ENCODE measurements around the gene PCDH9.

Gene PCDH9

DNA sequence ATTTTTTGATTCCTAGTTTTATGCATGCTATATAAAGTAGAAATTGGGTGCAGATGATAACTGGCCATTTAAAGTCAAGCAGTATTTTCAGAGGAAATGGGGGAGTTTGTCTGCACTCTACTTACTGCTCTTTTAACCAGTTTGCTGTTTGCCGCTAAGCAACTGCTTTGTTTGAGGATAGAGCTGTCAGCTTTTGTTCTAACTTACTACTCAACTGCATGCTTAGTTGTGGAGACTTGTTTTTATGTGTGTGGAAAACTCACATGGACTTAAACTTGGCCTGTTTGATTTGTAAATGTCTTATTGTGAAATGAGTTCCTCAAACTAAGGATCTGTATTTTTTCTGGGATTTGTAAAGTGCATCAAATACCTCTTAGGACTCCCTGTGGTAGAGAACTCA lies 591.1 kb downstream of the PCDH9 start:
- H2BK120ac ChIP-seq (ENCODE audit: low read depth, low read length) = no peak overlapping the region
- H3K4me3 ChIP-seq (ENCODE audit: insufficient read depth in 1 of 2, low read depth in 1 of 2, low read length in 2 of 2) = no peak overlapping the region
- H2AK5ac ChIP-seq (ENCODE audit: low read length, severe bottlenecking) = no peak overlapping the region
- no peaks in the 10 kb centered on the region for H3K9me3 ChIP-seq (ENCODE audit: control insufficient read depth, low read length)
- no peaks in the 10 kb centered on the region for H3K36me3 ChIP-seq (ENCODE audit: control insufficient read depth in 1 of 2, insufficient read depth in 2 of 2, low read depth in 1 of 2, low read length in 2 of 2)
- peaks cover 2% of the 10 kb centered on the region for H3K4me1 ChIP-seq (ENCODE audit: control insufficient read depth, insufficient read depth, low read depth, low read length)
- H3K27me3 ChIP-seq (ENCODE audit: control insufficient read depth in 1 of 2, insufficient read depth in 1 of 2, low read length in 2 of 2) = no peaks in the 10 kb centered on the region
- no peak overlapping the region for H2AFZ ChIP-seq (ENCODE audit: low read depth, low read length)
- H4K8ac ChIP-seq (ENCODE audit: low read length) = no peak overlapping the region
- no peak overlapping the region for H3K18ac ChIP-seq (ENCODE audit: low read depth in 1 of 2, low read length in 2 of 2)
- peak overlapping the region; percentile 14 for H3K27ac ChIP-seq (ENCODE audit: low read length, poor library complexity, severe bottlenecking)
- H3K9ac ChIP-seq (ENCODE audit: low read length) = no peak overlapping the region
- no peak overlapping the region for H2BK5ac ChIP-seq (ENCODE audit: low read depth, low read length, poor library complexity, severe bottlenecking)
- no peak overlapping the region for H3K14ac ChIP-seq (ENCODE audit: low read length in 2 of 2)
- no peak overlapping the region for H3K4me2 ChIP-seq (ENCODE audit: low read length, poor library complexity, severe bottlenecking)
- H3K4ac ChIP-seq (ENCODE audit: low read depth in 1 of 2, low read length in 2 of 2) = no peak overlapping the region
- no peak overlapping the region for H2BK15ac ChIP-seq (ENCODE audit: low read depth, poor library complexity, severe bottlenecking)
- no peak for DNase-seq
- H3K23ac ChIP-seq (ENCODE audit: low read length in 2 of 2) = no peak overlapping the region
- no peak overlapping the region for H4K91ac ChIP-seq (ENCODE audit: low read length)
- H2BK12ac ChIP-seq (ENCODE audit: low read length in 2 of 2) = no peak overlapping the region
- no peaks in the 10 kb centered on the region for H3K79me1 ChIP-seq (replicated peaks; ENCODE audit: low read length, poor library complexity, severe bottlenecking)
- 100% methylated on average over 1 of the region's 1 CpG for WGBS

DNA sequence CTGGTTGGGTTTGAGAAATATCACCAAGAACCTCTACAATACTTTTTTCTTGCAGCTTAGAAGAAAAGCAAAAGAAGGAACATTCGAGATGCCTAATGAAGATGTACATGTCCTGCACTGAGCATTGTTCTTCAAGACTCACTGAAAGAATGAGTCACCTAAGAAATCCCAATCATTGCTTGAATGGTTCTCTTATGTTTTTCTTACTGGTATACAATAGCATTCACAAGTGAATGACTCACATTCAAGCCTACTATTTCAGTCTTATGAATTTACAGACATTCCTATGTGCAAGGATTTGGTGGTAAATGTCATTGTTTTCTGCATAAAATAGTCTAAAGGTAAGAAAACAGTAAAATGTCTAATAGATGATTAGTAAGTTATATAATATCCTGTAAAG lies 594.6 kb downstream of the PCDH9 start:
- WGBS = 0% methylated on average over 1 of the region's 1 CpG
- Histone ChIP-seq H3K18ac (ENCODE audit: low read depth in 1 of 2, low read length in 2 of 2) (no peak overlapping the region), H4K91ac (ENCODE audit: low read length) (no peak overlapping the region), H3K36me3 (ENCODE audit: control insufficient read depth in 1 of 2, insufficient read depth in 2 of 2, low read depth in 1 of 2, low read length in 2 of 2) (no peaks in the 10 kb centered on the region), H3K9ac (ENCODE audit: low read length) (no peak overlapping the region), H3K27me3 (ENCODE audit: control insufficient read depth in 1 of 2, insufficient read depth in 1 of 2, low read length in 2 of 2) (no peaks in the 10 kb centered on the region), H2BK15ac (ENCODE audit: low read depth, poor library complexity, severe bottlenecking) (no peak overlapping the region), H3K79me1 (replicated peaks; ENCODE audit: low read length, poor library complexity, severe bottlenecking) (no peaks in the 10 kb centered on the region), H3K4me3 (ENCODE audit: insufficient read depth in 1 of 2, low read depth in 1 of 2, low read length in 2 of 2) (no peak overlapping the region), H3K27ac (ENCODE audit: low read length, poor library complexity, severe bottlenecking) (peak overlapping the region; percentile 84), H2AK5ac (ENCODE audit: low read length, severe bottlenecking) (no peak overlapping the region), H3K4me1 (ENCODE audit: control insufficient read depth, insufficient read depth, low read depth, low read length) (no peaks in the 10 kb centered on the region), H2BK5ac (ENCODE audit: low read depth, low read length, poor library complexity, severe bottlenecking) (no peak overlapping the region), H3K4me2 (ENCODE audit: low read length, poor library complexity, severe bottlenecking) (peak overlapping the region; percentile 7), H3K4ac (ENCODE audit: low read depth in 1 of 2, low read length in 2 of 2) (no peak overlapping the region), H3K9me3 (ENCODE audit: control insufficient read depth, low read length) (no peaks in the 10 kb centered on the region), H4K8ac (ENCODE audit: low read length) (no peak overlapping the region), H3K14ac (ENCODE audit: low read length in 2 of 2) (no peak overlapping the region), H3K23ac (ENCODE audit: low read length in 2 of 2) (no peak overlapping the region), H2BK120ac (ENCODE audit: low read depth, low read length) (no peak overlapping the region), H2AFZ (ENCODE audit: low read depth, low read length) (no peak overlapping the region), H2BK12ac (ENCODE audit: low read length in 2 of 2) (no peak overlapping the region)
- peak; percentile 70 for DNase-seq

DNA sequence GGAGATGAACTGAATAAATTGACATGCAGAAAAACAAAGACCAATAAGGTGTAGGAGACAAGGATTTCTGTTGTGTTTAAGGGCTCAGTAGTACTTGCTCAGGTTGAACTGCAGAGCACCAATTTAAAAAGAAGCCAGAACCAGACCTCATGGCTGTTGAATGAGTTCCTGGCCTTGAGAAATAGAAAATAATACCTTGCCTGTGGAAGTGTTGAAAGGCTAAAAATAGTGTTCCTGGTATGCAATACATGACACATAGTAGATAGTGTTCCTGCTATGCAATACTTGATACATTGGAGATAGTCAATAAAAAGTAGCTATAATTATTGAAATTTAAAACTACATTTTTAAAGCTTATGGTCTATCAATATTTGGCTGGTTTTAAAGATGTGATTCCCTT lies 595.8 kb downstream of the PCDH9 start:
- Histone ChIP-seq H3K23ac (ENCODE audit: low read length in 2 of 2) (no peak overlapping the region), H3K9me3 (ENCODE audit: control insufficient read depth, low read length) (no peaks in the 10 kb centered on the region), H3K36me3 (ENCODE audit: control insufficient read depth in 1 of 2, insufficient read depth in 2 of 2, low read depth in 1 of 2, low read length in 2 of 2) (no peaks in the 10 kb centered on the region), H2BK5ac (ENCODE audit: low read depth, low read length, poor library complexity, severe bottlenecking) (no peak overlapping the region), H2BK120ac (ENCODE audit: low read depth, low read length) (no peak overlapping the region), H3K18ac (ENCODE audit: low read depth in 1 of 2, low read length in 2 of 2) (peak overlapping the region in 1 of 2 experiments; percentile 43), H3K79me1 (replicated peaks; ENCODE audit: low read length, poor library complexity, severe bottlenecking) (no peaks in the 10 kb centered on the region), H2BK15ac (ENCODE audit: low read depth, poor library complexity, severe bottlenecking) (no peak overlapping the region), H4K8ac (ENCODE audit: low read length) (no peak overlapping the region), H3K9ac (ENCODE audit: low read length) (no peak overlapping the region), H2AFZ (ENCODE audit: low read depth, low read length) (no peak overlapping the region), H3K14ac (ENCODE audit: low read length in 2 of 2) (no peak overlapping the region), H3K4me2 (ENCODE audit: low read length, poor library complexity, severe bottlenecking) (no peak overlapping the region), H4K91ac (ENCODE audit: low read length) (no peak overlapping the region), H3K4ac (ENCODE audit: low read depth in 1 of 2, low read length in 2 of 2) (no peak overlapping the region), H3K27ac (ENCODE audit: low read length, poor library complexity, severe bottlenecking) (no peak overlapping the region), H3K4me3 (ENCODE audit: insufficient read depth in 1 of 2, low read depth in 1 of 2, low read length in 2 of 2) (no peak overlapping the region), H3K4me1 (ENCODE audit: control insufficient read depth, insufficient read depth, low read depth, low read length) (no peaks in the 10 kb centered on the region), H2BK12ac (ENCODE audit: low read length in 2 of 2) (no peak overlapping the region), H2AK5ac (ENCODE audit: low read length, severe bottlenecking) (no peak overlapping the region), H3K27me3 (ENCODE audit: control insufficient read depth in 1 of 2, insufficient read depth in 1 of 2, low read length in 2 of 2) (no peaks in the 10 kb centered on the region)
- no peak for DNase-seq

- no peak overlapping the region for H2AK5ac ChIP-seq (ENCODE audit: low read length, severe bottlenecking)
- no peak overlapping the region for H3K18ac ChIP-seq (ENCODE audit: low read depth in 1 of 2, low read length in 2 of 2)
- no peak overlapping the region for H3K23ac ChIP-seq (ENCODE audit: low read length in 2 of 2)
- no peak overlapping the region for H3K4me2 ChIP-seq (ENCODE audit: low read length, poor library complexity, severe bottlenecking)
- 71% methylated on average over 4 of the region's 4 CpGs for WGBS
- H3K14ac ChIP-seq (ENCODE audit: low read length in 2 of 2) = no peak overlapping the region
- H3K27ac ChIP-seq (ENCODE audit: low read length, poor library complexity, severe bottlenecking) = no peak overlapping the region
- no peaks in the 10 kb centered on the region for H3K36me3 ChIP-seq (ENCODE audit: control insufficient read depth in 1 of 2, insufficient read depth in 2 of 2, low read depth in 1 of 2, low read length in 2 of 2)
- no peaks in the 10 kb centered on the region for H3K4me1 ChIP-seq (ENCODE audit: control insufficient read depth, insufficient read depth, low read depth, low read length)
- H2BK5ac ChIP-seq (ENCODE audit: low read depth, low read length, poor library complexity, severe bottlenecking) = no peak overlapping the region
- no peak overlapping the region for H3K4me3 ChIP-seq (ENCODE audit: insufficient read depth in 1 of 2, low read depth in 1 of 2, low read length in 2 of 2)
- H3K9ac ChIP-seq (ENCODE audit: low read length) = no peak overlapping the region
- DNase-seq = no peak
- H2BK120ac ChIP-seq (ENCODE audit: low read depth, low read length) = no peak overlapping the region
- no peak overlapping the region for H2AFZ ChIP-seq (ENCODE audit: low read depth, low read length)
- no peak overlapping the region for H4K8ac ChIP-seq (ENCODE audit: low read length)
- H3K79me1 ChIP-seq (replicated peaks; ENCODE audit: low read length, poor library complexity, severe bottlenecking) = no peaks in the 10 kb centered on the region
- no peak overlapping the region for H4K91ac ChIP-seq (ENCODE audit: low read length)
- H3K4ac ChIP-seq (ENCODE audit: low read depth in 1 of 2, low read length in 2 of 2) = no peak overlapping the region
- no peak overlapping the region for H2BK12ac ChIP-seq (ENCODE audit: low read length in 2 of 2)
- no peak overlapping the region for H2BK15ac ChIP-seq (ENCODE audit: low read depth, poor library complexity, severe bottlenecking)
- H3K27me3 ChIP-seq (ENCODE audit: control insufficient read depth in 1 of 2, insufficient read depth in 1 of 2, low read length in 2 of 2) = no peaks in the 10 kb centered on the region
- no peaks in the 10 kb centered on the region for H3K9me3 ChIP-seq (ENCODE audit: control insufficient read depth, low read length)
Measured at GRCh38 chr13:66627512-66627911, 602.6 kb downstream of the PCDH9 start.
